ENCODE results near the gene PLS3.

Gene PLS3

DNA sequence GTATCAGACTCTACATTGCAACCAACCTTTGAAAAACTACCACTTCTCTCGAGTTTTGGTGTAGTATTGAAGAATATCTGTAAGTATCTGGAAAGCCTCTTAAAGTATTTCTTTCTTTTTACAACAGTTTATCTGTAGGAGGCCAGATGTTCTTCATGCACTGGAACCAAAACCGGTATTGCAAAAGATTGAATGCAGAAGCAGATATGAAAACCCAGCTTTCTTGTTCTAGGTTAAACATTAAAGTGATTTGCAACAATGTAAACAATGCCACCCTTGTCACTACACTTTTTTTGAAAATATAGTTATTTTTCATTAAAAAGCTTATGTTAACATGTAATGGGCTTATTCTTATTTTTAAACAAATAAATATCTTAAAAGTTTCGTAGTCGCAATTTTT is 27.2 kb downstream of the PLS3 start:
- Histone ChIP-seq H3K9ac (ENCODE audit: low read length) (no peak overlapping the region), H2BK12ac (ENCODE audit: low read length in 2 of 2) (no peak overlapping the region), H2AK5ac (ENCODE audit: low read length, severe bottlenecking) (no peak overlapping the region), H3K4me3 (ENCODE audit: insufficient read depth in 1 of 2, low read depth in 1 of 2, low read length in 2 of 2) (no peak overlapping the region), H3K4me2 (ENCODE audit: low read length, poor library complexity, severe bottlenecking) (no peak overlapping the region), H3K27ac (ENCODE audit: low read length, poor library complexity, severe bottlenecking) (no peak overlapping the region), H3K36me3 (ENCODE audit: control insufficient read depth in 1 of 2, insufficient read depth in 2 of 2, low read depth in 1 of 2, low read length in 2 of 2) (no peaks in the 10 kb centered on the region), H3K4ac (ENCODE audit: low read depth in 1 of 2, low read length in 2 of 2) (no peak overlapping the region), H3K18ac (ENCODE audit: low read depth in 1 of 2, low read length in 2 of 2) (no peak overlapping the region), H2BK5ac (ENCODE audit: low read depth, low read length, poor library complexity, severe bottlenecking) (no peak overlapping the region), H3K9me3 (ENCODE audit: control insufficient read depth, low read length) (no peaks in the 10 kb centered on the region), H3K14ac (ENCODE audit: low read length in 2 of 2) (no peak overlapping the region), H4K8ac (ENCODE audit: low read length) (no peak overlapping the region), H4K91ac (ENCODE audit: low read length) (no peak overlapping the region), H2BK120ac (ENCODE audit: low read depth, low read length) (no peak overlapping the region), H3K79me1 (replicated peaks; ENCODE audit: low read length, poor library complexity, severe bottlenecking) (no peaks in the 10 kb centered on the region), H3K23ac (ENCODE audit: low read length in 2 of 2) (no peak overlapping the region), H2BK15ac (ENCODE audit: low read depth, poor library complexity, severe bottlenecking) (no peak overlapping the region), H3K27me3 (ENCODE audit: control insufficient read depth in 1 of 2, insufficient read depth in 1 of 2, low read length in 2 of 2) (peaks cover 0 to 21% of the 10 kb centered on the region in 2 experiments), H2AFZ (ENCODE audit: low read depth, low read length) (no peak overlapping the region), H3K4me1 (ENCODE audit: control insufficient read depth, insufficient read depth, low read depth, low read length) (no peaks in the 10 kb centered on the region)
- WGBS, result 100% methylated on average over 1 of the region's 4 CpGs
- DNase-seq, result no peak

DNA sequence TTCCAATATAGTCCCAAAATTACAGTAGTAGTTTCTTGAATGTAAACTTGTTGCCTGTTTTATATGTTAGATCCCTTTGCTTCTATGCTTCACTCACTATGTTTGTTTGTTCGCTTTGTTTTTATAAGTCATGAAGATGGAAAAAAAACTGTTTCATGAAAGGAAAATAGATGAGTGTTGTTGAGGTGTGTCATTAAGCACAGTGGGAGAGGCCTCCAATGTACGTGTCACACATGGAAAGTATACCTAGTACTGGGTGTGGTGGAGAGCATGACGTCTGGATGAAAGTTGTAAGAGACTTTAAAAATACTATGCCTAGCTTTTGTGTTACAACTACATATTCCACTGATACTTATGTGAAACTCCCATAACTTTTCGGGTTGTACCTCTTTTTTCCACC is 28.4 kb downstream of the PLS3 start:
- H2BK15ac ChIP-seq (ENCODE audit: low read depth, poor library complexity, severe bottlenecking), result no peak overlapping the region
- H3K4me2 ChIP-seq (ENCODE audit: low read length, poor library complexity, severe bottlenecking), result no peak overlapping the region
- H3K36me3 ChIP-seq (ENCODE audit: control insufficient read depth in 1 of 2, insufficient read depth in 2 of 2, low read depth in 1 of 2, low read length in 2 of 2), result no peaks in the 10 kb centered on the region
- WGBS, result 100% methylated on average over 2 of the region's 4 CpGs
- H3K9me3 ChIP-seq (ENCODE audit: control insufficient read depth, low read length), result no peaks in the 10 kb centered on the region
- H3K14ac ChIP-seq (ENCODE audit: low read length in 2 of 2), result no peak overlapping the region
- H2BK12ac ChIP-seq (ENCODE audit: low read length in 2 of 2), result no peak overlapping the region
- H2AK5ac ChIP-seq (ENCODE audit: low read length, severe bottlenecking), result no peak overlapping the region
- DNase-seq, result no peak
- H2AFZ ChIP-seq (ENCODE audit: low read depth, low read length), result no peak overlapping the region
- no peak overlapping the region for H3K27ac ChIP-seq (ENCODE audit: low read length, poor library complexity, severe bottlenecking)
- no peaks in the 10 kb centered on the region for H3K79me1 ChIP-seq (replicated peaks; ENCODE audit: low read length, poor library complexity, severe bottlenecking)
- H2BK120ac ChIP-seq (ENCODE audit: low read depth, low read length), result no peak overlapping the region
- H3K27me3 ChIP-seq (ENCODE audit: control insufficient read depth in 1 of 2, insufficient read depth in 1 of 2, low read length in 2 of 2), result peaks cover 0 to 22% of the 10 kb centered on the region in 2 experiments
- no peak overlapping the region for H3K18ac ChIP-seq (ENCODE audit: low read depth in 1 of 2, low read length in 2 of 2)
- no peak overlapping the region for H3K4me3 ChIP-seq (ENCODE audit: insufficient read depth in 1 of 2, low read depth in 1 of 2, low read length in 2 of 2)
- no peak overlapping the region for H4K8ac ChIP-seq (ENCODE audit: low read length)
- no peak overlapping the region for H3K23ac ChIP-seq (ENCODE audit: low read length in 2 of 2)
- H4K91ac ChIP-seq (ENCODE audit: low read length), result no peak overlapping the region
- no peak overlapping the region for H2BK5ac ChIP-seq (ENCODE audit: low read depth, low read length, poor library complexity, severe bottlenecking)
- H3K9ac ChIP-seq (ENCODE audit: low read length), result no peak overlapping the region
- H3K4me1 ChIP-seq (ENCODE audit: control insufficient read depth, insufficient read depth, low read depth, low read length), result no peaks in the 10 kb centered on the region
- no peak overlapping the region for H3K4ac ChIP-seq (ENCODE audit: low read depth in 1 of 2, low read length in 2 of 2)

DNA sequence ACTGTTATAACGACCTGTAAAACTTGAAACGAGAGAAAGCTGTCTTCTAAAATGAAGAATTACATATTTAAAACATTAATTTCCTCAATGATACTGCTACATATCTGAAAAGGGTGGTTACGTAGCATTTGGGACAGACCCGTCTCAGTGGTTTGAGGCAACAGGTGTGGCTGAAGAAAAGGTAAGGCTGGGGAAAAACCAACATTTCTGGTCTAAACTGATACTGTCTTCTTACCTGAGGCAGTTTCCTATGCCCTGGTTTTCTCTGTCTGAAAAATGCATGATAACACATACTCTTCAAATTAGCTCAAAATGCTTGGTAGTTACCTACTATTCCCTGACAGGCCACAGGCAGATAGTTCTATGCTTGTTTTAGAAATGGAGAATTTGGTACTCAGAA is 30.4 kb downstream of the PLS3 start:
- Histone ChIP-seq H3K79me1 (replicated peaks; ENCODE audit: low read length, poor library complexity, severe bottlenecking) (no peaks in the 10 kb centered on the region), H2AK5ac (ENCODE audit: low read length, severe bottlenecking) (no peak overlapping the region), H3K23ac (ENCODE audit: low read length in 2 of 2) (no peak overlapping the region), H3K9ac (ENCODE audit: low read length) (no peak overlapping the region), H2BK12ac (ENCODE audit: low read length in 2 of 2) (no peak overlapping the region), H3K14ac (ENCODE audit: low read length in 2 of 2) (no peak overlapping the region), H2AFZ (ENCODE audit: low read depth, low read length) (no peak overlapping the region), H3K27ac (ENCODE audit: low read length, poor library complexity, severe bottlenecking) (no peak overlapping the region), H3K4me1 (ENCODE audit: control insufficient read depth, insufficient read depth, low read depth, low read length) (no peaks in the 10 kb centered on the region), H4K91ac (ENCODE audit: low read length) (no peak overlapping the region), H3K4me2 (ENCODE audit: low read length, poor library complexity, severe bottlenecking) (no peak overlapping the region), H3K36me3 (ENCODE audit: control insufficient read depth in 1 of 2, insufficient read depth in 2 of 2, low read depth in 1 of 2, low read length in 2 of 2) (no peaks in the 10 kb centered on the region), H3K4ac (ENCODE audit: low read depth in 1 of 2, low read length in 2 of 2) (no peak overlapping the region), H2BK120ac (ENCODE audit: low read depth, low read length) (no peak overlapping the region), H2BK15ac (ENCODE audit: low read depth, poor library complexity, severe bottlenecking) (no peak overlapping the region), H4K8ac (ENCODE audit: low read length) (no peak overlapping the region), H3K18ac (ENCODE audit: low read depth in 1 of 2, low read length in 2 of 2) (no peak overlapping the region), H3K9me3 (ENCODE audit: control insufficient read depth, low read length) (no peaks in the 10 kb centered on the region), H2BK5ac (ENCODE audit: low read depth, low read length, poor library complexity, severe bottlenecking) (no peak overlapping the region), H3K27me3 (ENCODE audit: control insufficient read depth in 1 of 2, insufficient read depth in 1 of 2, low read length in 2 of 2) (peaks cover 0 to 22% of the 10 kb centered on the region in 2 experiments), H3K4me3 (ENCODE audit: insufficient read depth in 1 of 2, low read depth in 1 of 2, low read length in 2 of 2) (no peak overlapping the region)
- no CpG with 5 or more reads among the region's 4 CpGs for WGBS
- DNase-seq, result no peak

DNA sequence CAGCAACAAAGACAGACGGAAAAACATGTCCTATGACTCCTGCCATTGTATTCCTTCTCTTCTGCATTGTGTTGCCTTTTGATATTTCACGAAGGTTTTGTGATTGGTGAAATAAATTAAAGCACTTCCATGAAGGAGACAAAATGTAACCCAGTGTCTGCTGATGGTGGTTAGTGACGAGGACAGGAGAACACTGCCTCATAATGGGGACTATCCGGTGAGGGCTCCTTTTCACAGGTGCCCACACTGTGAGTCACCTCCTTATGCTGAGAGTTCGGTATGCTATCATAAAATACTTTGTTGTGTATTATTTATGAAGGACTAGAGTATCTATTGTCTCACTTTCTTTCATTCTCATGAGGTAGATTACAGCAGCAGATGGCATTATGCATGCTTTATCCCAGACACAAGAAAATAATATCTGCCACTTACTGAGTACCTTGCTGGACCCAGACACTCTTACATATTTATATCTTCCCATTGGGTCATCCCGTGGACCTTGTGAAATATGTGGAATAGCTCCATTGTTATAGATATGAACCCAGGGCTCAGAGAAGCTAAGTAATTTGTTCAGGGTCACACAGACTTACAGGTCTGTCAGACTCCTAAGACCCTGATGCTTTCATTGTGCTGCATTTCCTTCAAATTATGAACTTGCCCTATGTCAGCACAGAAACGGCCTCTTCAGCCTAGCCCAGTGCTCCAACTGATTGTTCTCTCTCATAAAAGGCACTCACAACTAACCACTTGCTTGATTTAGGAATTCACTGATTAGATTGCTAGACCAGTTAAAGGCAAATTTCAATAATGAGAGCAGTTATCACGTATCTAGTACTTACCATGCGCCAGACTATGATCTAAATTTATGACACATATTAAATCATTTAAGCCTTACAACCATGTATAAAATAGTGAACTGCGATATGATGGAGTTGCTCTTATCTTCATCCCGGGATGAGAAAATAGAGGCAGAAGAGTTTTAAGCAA is 31.2 kb downstream of the PLS3 start:
- no peak overlapping the region for H4K8ac ChIP-seq (ENCODE audit: low read length)
- H3K36me3 ChIP-seq (ENCODE audit: control insufficient read depth in 1 of 2, insufficient read depth in 2 of 2, low read depth in 1 of 2, low read length in 2 of 2), result no peaks in the 10 kb centered on the region
- no peak overlapping the region for H3K18ac ChIP-seq (ENCODE audit: low read depth in 1 of 2, low read length in 2 of 2)
- H2BK12ac ChIP-seq (ENCODE audit: low read length in 2 of 2), result no peak overlapping the region
- H3K4me1 ChIP-seq (ENCODE audit: control insufficient read depth, insufficient read depth, low read depth, low read length), result no peaks in the 10 kb centered on the region
- peak overlapping the region; percentile 32 for H3K27ac ChIP-seq (ENCODE audit: low read length, poor library complexity, severe bottlenecking)
- no peak for DNase-seq
- H2AFZ ChIP-seq (ENCODE audit: low read depth, low read length), result no peak overlapping the region
- peak overlapping the region; percentile 90 for H3K9ac ChIP-seq (ENCODE audit: low read length)
- H3K4ac ChIP-seq (ENCODE audit: low read depth in 1 of 2, low read length in 2 of 2), result no peak overlapping the region
- H3K14ac ChIP-seq (ENCODE audit: low read length in 2 of 2), result no peak overlapping the region
- H2BK15ac ChIP-seq (ENCODE audit: low read depth, poor library complexity, severe bottlenecking), result no peak overlapping the region
- WGBS, result 94% methylated on average over 3 of the region's 11 CpGs
- H3K9me3 ChIP-seq (ENCODE audit: control insufficient read depth, low read length), result no peaks in the 10 kb centered on the region
- H3K4me3 ChIP-seq (ENCODE audit: insufficient read depth in 1 of 2, low read depth in 1 of 2, low read length in 2 of 2), result no peak overlapping the region
- no peaks in the 10 kb centered on the region for H3K79me1 ChIP-seq (replicated peaks; ENCODE audit: low read length, poor library complexity, severe bottlenecking)
- peaks cover 0 to 22% of the 10 kb centered on the region in 2 experiments for H3K27me3 ChIP-seq (ENCODE audit: control insufficient read depth in 1 of 2, insufficient read depth in 1 of 2, low read length in 2 of 2)
- no peak overlapping the region for H3K23ac ChIP-seq (ENCODE audit: low read length in 2 of 2)
- H4K91ac ChIP-seq (ENCODE audit: low read length), result no peak overlapping the region
- no peak overlapping the region for H2BK120ac ChIP-seq (ENCODE audit: low read depth, low read length)
- no peak overlapping the region for H2AK5ac ChIP-seq (ENCODE audit: low read length, severe bottlenecking)
- peak overlapping the region; percentile 5 for H3K4me2 ChIP-seq (ENCODE audit: low read length, poor library complexity, severe bottlenecking)
- H2BK5ac ChIP-seq (ENCODE audit: low read depth, low read length, poor library complexity, severe bottlenecking), result no peak overlapping the region

All from mesenchymal stem cell (in vitro differentiated cells and primary cell).